ENCODE results near the gene PRKG1.

DNA sequence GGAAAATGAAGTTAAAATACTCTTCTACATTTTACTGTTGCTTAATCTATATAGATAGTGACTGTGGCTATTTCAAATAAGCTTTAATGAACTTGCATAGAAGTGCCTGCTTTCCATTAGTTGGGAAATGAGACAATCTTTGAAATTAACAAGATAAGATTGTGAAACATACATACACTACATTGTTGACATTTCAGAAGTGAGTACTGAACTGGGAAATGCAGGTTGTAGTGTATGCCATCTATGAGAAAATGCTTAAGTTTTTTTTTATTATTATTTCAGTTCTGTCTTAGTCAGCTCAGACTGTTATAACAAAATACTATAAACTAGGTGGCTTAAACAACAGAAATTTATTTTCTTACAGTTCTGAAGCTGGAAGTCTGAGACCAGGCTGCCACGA lies 674.7 kb downstream of the PRKG1 start:
- TF ChIP-seq, protein P1, sequence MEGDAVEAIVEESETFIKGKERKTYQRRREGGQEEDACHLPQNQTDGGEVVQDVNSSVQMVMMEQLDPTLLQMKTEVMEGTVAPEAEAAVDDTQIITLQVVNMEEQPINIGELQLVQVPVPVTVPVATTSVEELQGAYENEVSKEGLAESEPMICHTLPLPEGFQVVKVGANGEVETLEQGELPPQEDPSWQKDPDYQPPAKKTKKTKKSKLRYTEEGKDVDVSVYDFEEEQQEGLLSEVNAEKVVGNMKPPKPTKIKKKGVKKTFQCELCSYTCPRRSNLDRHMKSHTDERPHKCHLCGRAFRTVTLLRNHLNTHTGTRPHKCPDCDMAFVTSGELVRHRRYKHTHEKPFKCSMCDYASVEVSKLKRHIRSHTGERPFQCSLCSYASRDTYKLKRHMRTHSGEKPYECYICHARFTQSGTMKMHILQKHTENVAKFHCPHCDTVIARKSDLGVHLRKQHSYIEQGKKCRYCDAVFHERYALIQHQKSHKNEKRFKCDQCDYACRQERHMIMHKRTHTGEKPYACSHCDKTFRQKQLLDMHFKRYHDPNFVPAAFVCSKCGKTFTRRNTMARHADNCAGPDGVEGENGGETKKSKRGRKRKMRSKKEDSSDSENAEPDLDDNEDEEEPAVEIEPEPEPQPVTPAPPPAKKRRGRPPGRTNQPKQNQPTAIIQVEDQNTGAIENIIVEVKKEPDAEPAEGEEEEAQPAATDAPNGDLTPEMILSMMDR (IDR thresholded peaks at IDR 0.05; ENCODE audit: insufficient read depth, low read length), result no peak
- TF ChIP-seq POLR2AphosphoS5 (IDR thresholded peaks at IDR 0.05; ENCODE audit: low read depth) (no peak), GABPA (IDR thresholded peaks at IDR 0.05; ENCODE audit: low read depth) (no peak), SPI1 (IDR thresholded peaks at IDR 0.05; ENCODE audit: borderline replicate concordance, low read depth) (no peak)
- TF ChIP-seq, protein P2, sequence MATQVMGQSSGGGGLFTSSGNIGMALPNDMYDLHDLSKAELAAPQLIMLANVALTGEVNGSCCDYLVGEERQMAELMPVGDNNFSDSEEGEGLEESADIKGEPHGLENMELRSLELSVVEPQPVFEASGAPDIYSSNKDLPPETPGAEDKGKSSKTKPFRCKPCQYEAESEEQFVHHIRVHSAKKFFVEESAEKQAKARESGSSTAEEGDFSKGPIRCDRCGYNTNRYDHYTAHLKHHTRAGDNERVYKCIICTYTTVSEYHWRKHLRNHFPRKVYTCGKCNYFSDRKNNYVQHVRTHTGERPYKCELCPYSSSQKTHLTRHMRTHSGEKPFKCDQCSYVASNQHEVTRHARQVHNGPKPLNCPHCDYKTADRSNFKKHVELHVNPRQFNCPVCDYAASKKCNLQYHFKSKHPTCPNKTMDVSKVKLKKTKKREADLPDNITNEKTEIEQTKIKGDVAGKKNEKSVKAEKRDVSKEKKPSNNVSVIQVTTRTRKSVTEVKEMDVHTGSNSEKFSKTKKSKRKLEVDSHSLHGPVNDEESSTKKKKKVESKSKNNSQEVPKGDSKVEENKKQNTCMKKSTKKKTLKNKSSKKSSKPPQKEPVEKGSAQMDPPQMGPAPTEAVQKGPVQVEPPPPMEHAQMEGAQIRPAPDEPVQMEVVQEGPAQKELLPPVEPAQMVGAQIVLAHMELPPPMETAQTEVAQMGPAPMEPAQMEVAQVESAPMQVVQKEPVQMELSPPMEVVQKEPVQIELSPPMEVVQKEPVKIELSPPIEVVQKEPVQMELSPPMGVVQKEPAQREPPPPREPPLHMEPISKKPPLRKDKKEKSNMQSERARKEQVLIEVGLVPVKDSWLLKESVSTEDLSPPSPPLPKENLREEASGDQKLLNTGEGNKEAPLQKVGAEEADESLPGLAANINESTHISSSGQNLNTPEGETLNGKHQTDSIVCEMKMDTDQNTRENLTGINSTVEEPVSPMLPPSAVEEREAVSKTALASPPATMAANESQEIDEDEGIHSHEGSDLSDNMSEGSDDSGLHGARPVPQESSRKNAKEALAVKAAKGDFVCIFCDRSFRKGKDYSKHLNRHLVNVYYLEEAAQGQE (IDR thresholded peaks at IDR 0.05; ENCODE audit: insufficient replicate concordance, low read depth), result no peak

Data from HL-60 (cell line).